Prostate gland (tissue), 2 donors: ENCODE data around the gene STAG1. TPM values are rescaled to one million over a fixed set of nuclear protein-coding genes. Genes with fewer than 3 reads are reported as not detected.
"Not testable (repeated sequence)": the region's sequence is repeated elsewhere in the genome, so short reads cannot be mapped to it uniquely, and the experiment has no call there.

Experiments used
- DNase-seq: peaks from one replicate; pipeline ENCODE4 v3.0.0-alpha.2; 2019; ENCODE audit warnings: low spot score
- H3K27ac ChIP-seq, 2 donors: fragments of 200-600 bp; sonication (generic); 2 replicates each; pipeline ENCODE4 v1.5.1; 2017 to 2019
- H3K27me3 ChIP-seq: fragments of 200-600 bp; sonication (generic); replicated peaks from 2 replicates; pipeline ENCODE4 v1.5.1; 2019; ENCODE audit not compliant: insufficient read depth
- H3K36me3 ChIP-seq, 2 donors: fragments of 200-600 bp; sonication (generic); 1 replicate in 1 of 2; 2 replicates in 1 of 2; pipeline versions ENCODE4 v1.5.1 to v1.8.1; 2017 to 2019
- H3K4me1 ChIP-seq: fragments of 200-600 bp; sonication (generic); replicated peaks from 2 replicates; pipeline ENCODE4 v1.5.1; 2019
- H3K4me3 ChIP-seq, 2 donors: fragments of 200-600 bp; sonication (generic); 2 replicates each; pipeline ENCODE4 v1.5.1; 2017 to 2019
- H3K9me3 ChIP-seq: fragments of 200-600 bp; sonication (generic); 2 replicates; pipeline ENCODE4 v1.5.1; 2017
- CTCF ChIP-seq, 4 experiments: fragments of 200-600 bp in 2 of 4; fragments of 450-650 bp in 2 of 4; sonication (generic) in 2 of 4; IDR thresholded peaks; 1 replicate in 3 of 4; 2 replicates in 1 of 4; pipeline ENCODE4 v1.5.1; 2016 to 2019; ENCODE audit warnings: antibody characterized with exemption in 4 of 4, mild to moderate bottlenecking in 2 of 4, moderate library complexity in 2 of 4
- POLR2A ChIP-seq: fragments of 450-650 bp; IDR thresholded peaks from one replicate; pipeline ENCODE4 v1.6.1; 2016; ENCODE audit warnings: antibody characterized with exemption, mild to moderate bottlenecking
- POLR2AphosphoS5 ChIP-seq: sonication (generic); formaldehyde crosslinking; IDR thresholded peaks from one replicate; pipeline ENCODE4 v1.6.1; 2017; ENCODE audit warnings: antibody characterized with exemption
- WGBS: methylation state at CpG from one replicate; pipeline ENCODE4 v1.1.5; 2018; 5-methylcytosine and 5-hydroxymethylcytosine counted together
- intact Hi-C: fragments of 100-400 bp; cut with DNase I; formaldehyde crosslinking; loops from one replicate; pipeline ENCODE4 v1.14.2; 2022
- total RNA-seq, 2 donors: library from RNA; depleted of rRNA; stranded (reverse); fragments of >200 nt; gene quantifications; one replicate each; pipeline ENCODE4 v1.1.0, GENCODE V29; 2016

The STAG1 gene
- total RNA-seq, 2 donors from 2014 or later: 21.9 to 34.1 TPM

GRCh38 chr3:136606990-136607389, 145.2 kb downstream of the STAG1 start:
- no peak overlapping the region for H3K4me3 ChIP-seq
- 98% methylated on average over 2 of the region's 2 CpGs for WGBS
- no peaks in the 10 kb centered on the region for H3K4me1 ChIP-seq
- H3K27ac ChIP-seq: no peak overlapping the region
- TF ChIP-seq POLR2A: no peak
- no peak for TF ChIP-seq POLR2AphosphoS5
- no peak for TF ChIP-seq CTCF (IDR thresholded peaks at IDR 0.05)
- H3K27me3 ChIP-seq: no peaks in the 10 kb centered on the region
- intact Hi-C loops: no loop called here
- DNase-seq: no peak
- no peaks in the 10 kb centered on the region for H3K36me3 ChIP-seq
- no peaks in the 10 kb centered on the region for H3K9me3 ChIP-seq

GRCh38 chr3:136606216-136606615, 146.0 kb downstream of the STAG1 start:
- 96% methylated on average over 7 of the region's 7 CpGs for WGBS
- H3K4me1 ChIP-seq, H3K4me3 ChIP-seq, H3K9me3 ChIP-seq, intact Hi-C loops, H3K36me3 ChIP-seq, H3K27ac ChIP-seq, DNase-seq, H3K27me3 ChIP-seq: not testable (repeated sequence)

- no peaks in the 10 kb centered on the region for H3K36me3 ChIP-seq
- WGBS: 78% methylated on average over 1 of the region's 1 CpG
- DNase-seq: no peak
- H3K9me3 ChIP-seq: no peaks in the 10 kb centered on the region
- H3K4me1 ChIP-seq: no peaks in the 10 kb centered on the region
- intact Hi-C loops: no loop called here
- no peak for TF ChIP-seq POLR2A
- no peak for TF ChIP-seq CTCF (IDR thresholded peaks at IDR 0.05)
- TF ChIP-seq POLR2AphosphoS5: no peak
- no peaks in the 10 kb centered on the region for H3K27me3 ChIP-seq
- H3K27ac ChIP-seq: no peak overlapping the region
- no peak overlapping the region for H3K4me3 ChIP-seq
These were observed 147.2 kb downstream of the STAG1 start for GRCh38 chr3:136604961-136605360.

- no peak overlapping the region for H3K4me3 ChIP-seq
- intact Hi-C loops: no loop called here
- WGBS: 83% methylated on average over 2 of the region's 2 CpGs
- DNase-seq: no peak
- H3K27ac ChIP-seq: no peak overlapping the region
- H3K9me3 ChIP-seq: no peaks in the 10 kb centered on the region
- H3K4me1 ChIP-seq: no peaks in the 10 kb centered on the region
- TF ChIP-seq POLR2AphosphoS5 (no peak), CTCF (IDR thresholded peaks at IDR 0.05) (no peak), POLR2A (no peak)
- no peaks in the 10 kb centered on the region for H3K27me3 ChIP-seq
- H3K36me3 ChIP-seq: no peaks in the 10 kb centered on the region
These were observed 149.4 kb downstream of the STAG1 start for GRCh38 chr3:136602818-136603217.

- TF ChIP-seq POLR2AphosphoS5: no peak
- TF ChIP-seq POLR2A: no peak
- TF ChIP-seq CTCF (IDR thresholded peaks at IDR 0.05): no peak
- WGBS: 46% methylated on average over 5 of the region's 5 CpGs
- DNase-seq: no peak
- no peaks in the 10 kb centered on the region for H3K27me3 ChIP-seq
- H3K4me1 ChIP-seq: no peaks in the 10 kb centered on the region
- no peak overlapping the region for H3K27ac ChIP-seq
- no peaks in the 10 kb centered on the region for H3K9me3 ChIP-seq
- H3K36me3 ChIP-seq: no peaks in the 10 kb centered on the region
- intact Hi-C loops: no loop called here
- no peak overlapping the region for H3K4me3 ChIP-seq
These were observed 156.1 kb downstream of the STAG1 start for GRCh38 chr3:136595913-136596697.
